ENCODE measurements around the gene SH3TC1. TPM values are rescaled to one million over a fixed set of nuclear protein-coding genes. Genes with fewer than 3 reads are reported as not detected.

The SH3TC1 gene
- total and polyA plus RNA-seq, 10 of the 15 experiments (the other 5 are each of a cell fraction or from before 2014, with no cell fraction given) = 0.19 to 47.0 (median 18.4) TPM

DNA sequence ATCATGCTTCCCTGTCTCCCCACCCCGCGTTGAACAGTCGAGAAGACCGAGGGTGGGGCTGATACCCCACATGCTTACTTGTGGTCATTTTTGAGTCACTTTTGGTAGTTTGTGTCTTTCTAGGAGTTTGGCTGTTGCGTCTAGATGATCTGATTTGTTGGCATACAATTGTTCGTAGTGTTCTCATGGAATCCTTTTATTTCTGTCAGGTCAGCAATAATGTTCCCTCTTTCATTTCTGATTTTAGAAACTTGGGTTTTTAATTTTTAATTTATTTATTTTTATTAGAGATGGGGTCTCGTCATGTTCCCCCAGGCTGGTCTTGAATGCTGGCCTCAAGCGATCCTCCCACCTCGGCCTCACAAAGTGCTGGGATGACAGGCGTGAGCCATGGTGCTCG is 30.9 kb downstream of the SH3TC1 start:
- no peaks in the 10 kb centered on the region for H3K27me3 ChIP-seq (replicated peaks in 1 of 2; ENCODE audit: control insufficient read depth in 2 of 2, insufficient read depth in 2 of 2, low read length in 1 of 2)
- H2AFZ ChIP-seq (ENCODE audit: control insufficient read depth, low read depth, low read length) = no peak overlapping the region
- no peak overlapping the region; the same call in 1 of the 2 replicates for H3K27ac ChIP-seq (ENCODE audit: control insufficient read depth, insufficient read depth)
- 82% methylated on average over 11 of the region's 11 CpGs for WGBS (ENCODE audit: insufficient coverage, insufficient replicate concordance, low lambda C conversion rate, missing lambda C conversion rate)
- ATAC-seq = no peak
- no peak overlapping the region for H3K9ac ChIP-seq (ENCODE audit: control insufficient read depth, insufficient read depth, low read length)
- intact Hi-C loops (cut with micrococcal nuclease; ENCODE audit: unreplicated experiment) (no loop called here), in situ Hi-C loops (cut with MboI) (no loop called here)
- peaks cover 3% of the 10 kb centered on the region; the same call in 1 of the 2 replicates for H3K79me2 ChIP-seq (ENCODE audit: control insufficient read depth, insufficient read depth, low read length)
- H3K36me3 ChIP-seq (ENCODE audit: control insufficient read depth in 2 of 2, insufficient read depth in 2 of 2, low read length in 1 of 2) = peaks cover 16 to 21% of the 10 kb centered on the region in 2 experiments
- H3K4me1 ChIP-seq (ENCODE audit: control insufficient read depth, insufficient read depth, low read length) = peaks cover 29% of the 10 kb centered on the region
- TF ChIP-seq, protein P1, sequence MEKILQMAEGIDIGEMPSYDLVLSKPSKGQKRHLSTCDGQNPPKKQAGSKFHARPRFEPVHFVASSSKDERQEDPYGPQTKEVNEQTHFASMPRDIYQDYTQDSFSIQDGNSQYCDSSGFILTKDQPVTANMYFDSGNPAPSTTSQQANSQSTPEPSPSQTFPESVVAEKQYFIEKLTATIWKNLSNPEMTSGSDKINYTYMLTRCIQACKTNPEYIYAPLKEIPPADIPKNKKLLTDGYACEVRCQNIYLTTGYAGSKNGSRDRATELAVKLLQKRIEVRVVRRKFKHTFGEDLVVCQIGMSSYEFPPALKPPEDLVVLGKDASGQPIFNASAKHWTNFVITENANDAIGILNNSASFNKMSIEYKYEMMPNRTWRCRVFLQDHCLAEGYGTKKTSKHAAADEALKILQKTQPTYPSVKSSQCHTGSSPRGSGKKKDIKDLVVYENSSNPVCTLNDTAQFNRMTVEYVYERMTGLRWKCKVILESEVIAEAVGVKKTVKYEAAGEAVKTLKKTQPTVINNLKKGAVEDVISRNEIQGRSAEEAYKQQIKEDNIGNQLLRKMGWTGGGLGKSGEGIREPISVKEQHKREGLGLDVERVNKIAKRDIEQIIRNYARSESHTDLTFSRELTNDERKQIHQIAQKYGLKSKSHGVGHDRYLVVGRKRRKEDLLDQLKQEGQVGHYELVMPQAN (conservative IDR thresholded peaks at IDR 0.05) = no peak
- TF ChIP-seq, protein P2, sequence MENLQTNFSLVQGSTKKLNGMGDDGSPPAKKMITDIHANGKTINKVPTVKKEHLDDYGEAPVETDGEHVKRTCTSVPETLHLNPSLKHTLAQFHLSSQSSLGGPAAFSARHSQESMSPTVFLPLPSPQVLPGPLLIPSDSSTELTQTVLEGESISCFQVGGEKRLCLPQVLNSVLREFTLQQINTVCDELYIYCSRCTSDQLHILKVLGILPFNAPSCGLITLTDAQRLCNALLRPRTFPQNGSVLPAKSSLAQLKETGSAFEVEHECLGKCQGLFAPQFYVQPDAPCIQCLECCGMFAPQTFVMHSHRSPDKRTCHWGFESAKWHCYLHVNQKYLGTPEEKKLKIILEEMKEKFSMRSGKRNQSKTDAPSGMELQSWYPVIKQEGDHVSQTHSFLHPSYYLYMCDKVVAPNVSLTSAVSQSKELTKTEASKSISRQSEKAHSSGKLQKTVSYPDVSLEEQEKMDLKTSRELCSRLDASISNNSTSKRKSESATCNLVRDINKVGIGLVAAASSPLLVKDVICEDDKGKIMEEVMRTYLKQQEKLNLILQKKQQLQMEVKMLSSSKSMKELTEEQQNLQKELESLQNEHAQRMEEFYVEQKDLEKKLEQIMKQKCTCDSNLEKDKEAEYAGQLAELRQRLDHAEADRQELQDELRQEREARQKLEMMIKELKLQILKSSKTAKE (IDR thresholded peaks at IDR 0.05; ENCODE audit: low read depth, poor library complexity, severe bottlenecking) = no peak
- TF ChIP-seq ESRRA (IDR thresholded peaks at IDR 0.05; ENCODE audit: low read length) (no peak), TCF7 (IDR thresholded peaks at IDR 0.05; ENCODE audit: borderline replicate concordance) (no peak), PAX5 (IDR thresholded peaks at IDR 0.05; ENCODE audit: borderline replicate concordance, low read depth, low read length) (no peak), TCF12 (IDR thresholded peaks at IDR 0.05; ENCODE audit: low read depth, low read length) (no peak), BCL11A (IDR thresholded peaks at IDR 0.05; ENCODE audit: low read depth, low read length) (no peak), POLR2AphosphoS5 (IDR thresholded peaks at IDR 0.05; ENCODE audit: low read length) (no peak), HDGF (IDR thresholded peaks at IDR 0.05) (no peak)
- TF ChIP-seq, protein P3, sequence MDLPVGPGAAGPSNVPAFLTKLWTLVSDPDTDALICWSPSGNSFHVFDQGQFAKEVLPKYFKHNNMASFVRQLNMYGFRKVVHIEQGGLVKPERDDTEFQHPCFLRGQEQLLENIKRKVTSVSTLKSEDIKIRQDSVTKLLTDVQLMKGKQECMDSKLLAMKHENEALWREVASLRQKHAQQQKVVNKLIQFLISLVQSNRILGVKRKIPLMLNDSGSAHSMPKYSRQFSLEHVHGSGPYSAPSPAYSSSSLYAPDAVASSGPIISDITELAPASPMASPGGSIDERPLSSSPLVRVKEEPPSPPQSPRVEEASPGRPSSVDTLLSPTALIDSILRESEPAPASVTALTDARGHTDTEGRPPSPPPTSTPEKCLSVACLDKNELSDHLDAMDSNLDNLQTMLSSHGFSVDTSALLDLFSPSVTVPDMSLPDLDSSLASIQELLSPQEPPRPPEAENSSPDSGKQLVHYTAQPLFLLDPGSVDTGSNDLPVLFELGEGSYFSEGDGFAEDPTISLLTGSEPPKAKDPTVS (IDR thresholded peaks at IDR 0.05; ENCODE audit: low read depth, low read length) = no peak
- TF ChIP-seq, protein P4, sequence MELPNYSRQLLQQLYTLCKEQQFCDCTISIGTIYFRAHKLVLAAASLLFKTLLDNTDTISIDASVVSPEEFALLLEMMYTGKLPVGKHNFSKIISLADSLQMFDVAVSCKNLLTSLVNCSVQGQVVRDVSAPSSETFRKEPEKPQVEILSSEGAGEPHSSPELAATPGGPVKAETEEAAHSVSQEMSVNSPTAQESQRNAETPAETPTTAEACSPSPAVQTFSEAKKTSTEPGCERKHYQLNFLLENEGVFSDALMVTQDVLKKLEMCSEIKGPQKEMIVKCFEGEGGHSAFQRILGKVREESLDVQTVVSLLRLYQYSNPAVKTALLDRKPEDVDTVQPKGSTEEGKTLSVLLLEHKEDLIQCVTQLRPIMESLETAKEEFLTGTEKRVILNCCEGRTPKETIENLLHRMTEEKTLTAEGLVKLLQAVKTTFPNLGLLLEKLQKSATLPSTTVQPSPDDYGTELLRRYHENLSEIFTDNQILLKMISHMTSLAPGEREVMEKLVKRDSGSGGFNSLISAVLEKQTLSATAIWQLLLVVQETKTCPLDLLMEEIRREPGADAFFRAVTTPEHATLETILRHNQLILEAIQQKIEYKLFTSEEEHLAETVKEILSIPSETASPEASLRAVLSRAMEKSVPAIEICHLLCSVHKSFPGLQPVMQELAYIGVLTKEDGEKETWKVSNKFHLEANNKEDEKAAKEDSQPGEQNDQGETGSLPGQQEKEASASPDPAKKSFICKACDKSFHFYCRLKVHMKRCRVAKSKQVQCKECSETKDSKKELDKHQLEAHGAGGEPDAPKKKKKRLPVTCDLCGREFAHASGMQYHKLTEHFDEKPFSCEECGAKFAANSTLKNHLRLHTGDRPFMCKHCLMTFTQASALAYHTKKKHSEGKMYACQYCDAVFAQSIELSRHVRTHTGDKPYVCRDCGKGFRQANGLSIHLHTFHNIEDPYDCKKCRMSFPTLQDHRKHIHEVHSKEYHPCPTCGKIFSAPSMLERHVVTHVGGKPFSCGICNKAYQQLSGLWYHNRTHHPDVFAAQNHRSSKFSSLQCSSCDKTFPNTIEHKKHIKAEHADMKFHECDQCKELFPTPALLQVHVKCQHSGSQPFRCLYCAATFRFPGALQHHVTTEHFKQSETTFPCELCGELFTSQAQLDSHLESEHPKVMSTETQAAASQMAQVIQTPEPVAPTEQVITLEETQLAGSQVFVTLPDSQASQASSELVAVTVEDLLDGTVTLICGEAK (IDR thresholded peaks at IDR 0.05; ENCODE audit: borderline replicate concordance) = no peak
- TF ChIP-seq, protein P5, sequence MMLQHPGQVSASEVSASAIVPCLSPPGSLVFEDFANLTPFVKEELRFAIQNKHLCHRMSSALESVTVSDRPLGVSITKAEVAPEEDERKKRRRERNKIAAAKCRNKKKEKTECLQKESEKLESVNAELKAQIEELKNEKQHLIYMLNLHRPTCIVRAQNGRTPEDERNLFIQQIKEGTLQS (IDR thresholded peaks at IDR 0.05; ENCODE audit: borderline replicate concordance, extremely low read depth, low read depth, low read length) = no peak
- H3K9me3 ChIP-seq (replicated peaks; ENCODE audit: control insufficient read depth, insufficient read depth, low read length) = no peaks in the 10 kb centered on the region
- no peak overlapping the region for H3K4me2 ChIP-seq (ENCODE audit: control insufficient read depth, insufficient read depth)
- SMC1A ChIA-PET (ENCODE audit: uncharacterized antibody, unreplicated experiment) = interaction anchor here (0.8 to 1.7 kb wide), 3 partner anchors 8 to 53 kb away, joined by 4 to 7 read pairs (median 7); partner anchors contain the start of gene SH3TC1
- RAD21 ChIA-PET (ENCODE audit: unreplicated experiment) = interaction anchor here (0.7 to 2.7 kb wide), 5 partner anchors 13 to 45 kb away, joined by 3 to 28 read pairs (median 6); partner anchors contain the start of gene SH3TC1
- CTCF ChIA-PET = interaction anchor here (0.8 to 4.1 kb wide), 7 partner anchors 8 to 173 kb away, joined by 3 to 12 read pairs (median 5); partner anchors contain the start of gene SH3TC1
- peak; percentile 35 for FAIRE-seq
- no peaks in the 10 kb centered on the region for H4K20me1 ChIP-seq (ENCODE audit: control insufficient read depth, insufficient read depth)
- no peak for DNase-seq (ENCODE audit: low read depth, low spot score)
- BruUV-seq (replicated peaks) = no TSS peak
- POLR2A ChIA-PET = interaction anchor here (1.0 to 2.5 kb wide), 3 partner anchors 28 to 31 kb away, joined by 3 to 14 read pairs (median 6); partner anchors contain the start of gene SH3TC1
- H3K4me3 ChIP-seq = no peak overlapping the region

Measured in GM12878 (cell line).